HUDEP-2 (cell line): ENCODE data around the gene PGGHG.

Source experiments
- DNase-seq, 76 experiments: peaks; one replicate each; lab custom pipeline; 2025; ENCODE audit not compliant: unreplicated experiment in 76 of 76; lab: John Stamatoyannopoulos, UW

PGGHG gene

DNA sequence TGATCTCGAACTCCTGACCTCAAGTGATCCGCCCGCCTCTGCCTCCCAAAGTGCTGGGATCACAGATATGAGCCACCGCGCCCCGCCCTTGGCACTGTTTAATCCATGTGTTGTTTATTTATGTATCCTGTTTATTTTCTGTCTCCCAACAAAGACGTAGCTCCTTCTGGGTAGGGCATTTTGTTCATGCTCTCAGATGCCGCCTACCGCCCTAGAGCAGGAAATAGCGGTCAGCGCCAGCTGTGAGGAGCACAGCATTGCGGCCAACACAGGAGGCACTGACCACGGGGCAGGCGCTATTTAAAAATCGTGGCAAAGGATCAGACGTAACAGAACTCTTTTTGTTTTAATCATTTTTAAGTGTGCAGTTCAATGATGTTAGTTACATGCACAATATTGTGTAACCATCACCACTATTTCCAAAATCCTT, 20.2 kb upstream of the PGGHG start:
- DNase-seq = peak in 56 of 76 experiments; percentile 7 to 75 (median 46)

DNA sequence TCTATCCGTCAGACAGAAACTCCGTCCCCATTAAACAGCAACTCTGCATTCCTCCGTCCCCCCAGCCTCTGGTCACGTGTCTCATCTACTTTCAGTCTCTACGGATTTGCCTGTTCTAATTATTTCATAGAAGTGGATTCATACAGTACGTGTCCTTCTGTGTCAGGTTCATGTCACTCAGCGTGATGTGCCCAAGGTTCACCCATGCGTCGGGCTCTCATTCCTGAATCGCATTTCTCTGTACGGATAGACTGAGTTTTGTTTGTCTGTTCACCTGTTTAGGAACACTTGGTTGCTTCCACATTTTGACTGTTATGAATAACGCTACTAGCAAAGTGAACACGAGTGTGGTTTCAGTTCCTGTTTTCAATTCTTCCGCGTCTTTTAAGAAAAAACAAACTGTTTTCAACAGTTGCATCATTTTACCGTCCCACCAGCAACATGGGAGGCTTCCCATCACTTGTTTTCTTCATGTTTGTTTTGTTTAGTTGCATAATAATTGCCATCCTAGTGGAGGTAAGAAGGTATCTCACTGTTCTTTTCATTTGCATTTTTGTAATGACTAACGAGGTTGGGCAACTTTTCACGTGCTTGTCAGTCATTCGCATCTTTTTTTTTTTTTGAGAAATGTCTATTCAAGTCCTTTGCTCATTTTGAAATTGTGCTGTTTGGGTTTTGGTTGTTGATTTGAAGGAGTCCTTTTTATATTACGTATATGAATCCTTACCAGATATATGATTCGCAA, 19.6 kb upstream of the PGGHG start:
- peak in 25 of 76 experiments; percentile 14 to 67 (median 41) for DNase-seq

DNA sequence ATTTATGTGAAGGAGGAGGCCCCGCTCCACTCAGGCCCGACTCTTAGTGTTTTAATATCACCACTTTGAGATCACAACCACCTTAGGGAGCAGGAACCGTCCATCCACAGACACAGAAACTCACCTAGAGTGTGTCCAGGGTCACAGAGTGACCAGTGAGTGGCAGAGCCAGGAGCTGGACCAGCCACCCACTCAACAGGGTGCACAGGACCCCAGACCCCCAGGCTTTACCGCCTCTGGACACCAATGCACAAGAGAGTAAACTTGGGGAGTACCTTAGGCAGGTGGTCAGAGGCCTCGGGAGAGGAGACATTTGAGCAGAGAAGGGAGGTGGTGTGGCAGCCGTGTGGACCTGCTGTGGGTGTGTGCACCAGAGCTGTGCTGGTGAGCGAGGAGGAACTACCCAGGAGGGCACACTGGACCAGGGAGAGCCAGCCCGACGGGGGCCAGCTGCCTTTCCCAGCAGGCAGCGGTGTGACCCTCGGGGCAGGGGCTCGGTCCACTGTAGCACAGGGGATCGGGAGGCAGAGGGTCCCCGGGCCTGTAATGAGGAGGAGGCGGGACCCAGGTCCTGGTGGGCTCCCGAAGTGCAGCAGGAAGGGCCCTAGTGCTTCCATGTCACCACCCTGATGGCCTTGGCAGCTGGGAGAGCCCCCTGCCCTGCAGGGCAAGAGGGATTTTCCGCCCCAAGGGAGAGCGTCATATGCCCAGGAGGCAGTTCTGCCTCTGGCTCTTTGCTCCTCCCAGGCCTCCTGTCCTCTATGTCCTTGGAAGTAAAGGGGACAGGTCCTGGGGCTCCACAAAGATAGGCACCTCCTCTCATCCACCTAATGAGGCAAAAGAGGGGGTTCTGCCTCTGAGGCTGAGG, 18.2 kb upstream of the PGGHG start:
- no peak for DNase-seq

DNA sequence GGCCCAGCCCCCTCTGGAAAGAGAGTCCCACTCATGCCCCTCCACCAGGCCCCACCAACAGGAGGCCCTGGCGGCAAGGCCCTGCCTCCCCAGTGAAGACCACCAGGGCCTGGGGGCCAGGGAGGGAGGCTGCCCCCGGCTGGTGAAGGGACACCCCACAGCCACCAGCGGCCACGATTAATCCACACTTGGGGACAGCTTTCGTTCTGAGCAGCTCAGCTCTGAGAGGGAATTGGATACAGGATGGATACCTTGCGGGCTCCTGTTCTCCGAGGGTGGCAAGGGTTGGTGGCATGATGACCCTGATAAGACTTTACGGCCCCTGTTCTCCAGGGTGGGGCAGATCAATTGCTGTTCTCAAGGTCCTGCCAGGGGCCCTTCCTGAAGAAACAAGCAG, 17.6 kb upstream of the PGGHG start:
- DNase-seq = no peak

DNA sequence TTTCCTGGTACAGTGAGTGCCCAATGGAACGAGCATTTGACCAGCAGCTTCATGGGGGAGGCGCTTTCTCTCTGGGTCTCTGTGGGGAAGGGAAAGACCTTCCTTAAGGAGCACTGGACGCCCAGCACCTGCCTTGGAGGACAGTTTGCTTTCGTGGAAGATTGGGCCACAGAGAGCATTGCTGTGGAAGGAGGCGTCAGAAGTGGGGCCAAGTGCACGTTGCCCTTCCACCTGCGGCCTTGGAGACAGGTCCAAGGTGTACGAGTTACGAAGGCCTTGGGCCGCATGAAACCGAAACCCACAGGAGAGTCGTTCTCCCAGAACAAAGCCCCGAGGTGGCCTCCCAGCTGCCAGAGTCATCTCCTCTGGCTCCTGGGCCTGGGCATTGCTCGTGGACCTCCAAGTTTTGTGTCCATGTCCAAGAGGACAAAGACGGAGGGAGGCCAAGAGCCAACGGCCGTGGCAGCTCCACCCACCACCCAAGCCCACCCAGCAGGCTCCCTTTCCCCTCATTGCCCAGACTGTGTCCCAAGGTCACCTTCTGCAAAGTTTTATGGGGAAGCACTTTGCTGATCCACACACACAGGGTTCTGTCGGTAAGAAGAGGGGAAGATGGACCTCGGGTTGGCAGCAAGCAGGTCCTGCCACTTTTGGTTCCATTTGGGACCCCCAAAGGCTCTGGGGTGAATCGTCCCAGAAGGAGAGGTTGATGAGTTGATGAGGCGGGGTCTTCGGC, 16.6 kb upstream of the PGGHG start:
- no peak for DNase-seq

DNA sequence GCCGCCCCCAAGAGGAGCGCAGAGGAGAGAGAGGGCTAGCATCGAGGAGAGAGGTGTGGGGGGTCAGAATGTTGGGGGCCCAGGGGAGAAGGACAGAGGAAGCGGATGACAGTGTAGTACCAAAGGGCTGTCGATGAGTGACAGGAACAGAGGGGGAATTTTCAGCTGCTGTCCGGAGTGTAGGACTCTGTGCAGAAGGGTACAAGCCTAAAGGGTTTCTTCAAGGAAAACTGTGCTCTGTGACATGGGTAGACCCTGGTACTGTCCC, 16.1 kb upstream of the PGGHG start:
- no peak for DNase-seq

DNA sequence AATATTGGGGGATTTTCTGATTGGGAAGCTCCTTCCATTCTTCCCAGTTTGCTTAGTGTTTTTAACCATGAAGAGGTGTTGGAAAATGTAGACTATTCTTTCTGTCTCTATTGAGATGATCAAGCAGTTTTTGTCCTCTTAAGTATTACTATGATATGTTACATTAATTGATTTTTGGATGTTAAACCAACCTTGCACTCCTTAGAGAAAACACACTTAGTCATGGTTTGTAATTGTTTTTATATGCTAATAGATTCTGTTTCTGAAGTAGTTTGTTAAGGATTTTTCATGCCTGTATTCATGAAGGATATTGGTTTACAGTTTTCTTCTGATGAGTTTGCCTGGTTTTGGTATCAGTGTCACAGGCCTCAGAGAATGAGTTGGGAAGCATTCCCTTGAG, 12.7 kb upstream of the PGGHG start:
- no peak for DNase-seq

DNA sequence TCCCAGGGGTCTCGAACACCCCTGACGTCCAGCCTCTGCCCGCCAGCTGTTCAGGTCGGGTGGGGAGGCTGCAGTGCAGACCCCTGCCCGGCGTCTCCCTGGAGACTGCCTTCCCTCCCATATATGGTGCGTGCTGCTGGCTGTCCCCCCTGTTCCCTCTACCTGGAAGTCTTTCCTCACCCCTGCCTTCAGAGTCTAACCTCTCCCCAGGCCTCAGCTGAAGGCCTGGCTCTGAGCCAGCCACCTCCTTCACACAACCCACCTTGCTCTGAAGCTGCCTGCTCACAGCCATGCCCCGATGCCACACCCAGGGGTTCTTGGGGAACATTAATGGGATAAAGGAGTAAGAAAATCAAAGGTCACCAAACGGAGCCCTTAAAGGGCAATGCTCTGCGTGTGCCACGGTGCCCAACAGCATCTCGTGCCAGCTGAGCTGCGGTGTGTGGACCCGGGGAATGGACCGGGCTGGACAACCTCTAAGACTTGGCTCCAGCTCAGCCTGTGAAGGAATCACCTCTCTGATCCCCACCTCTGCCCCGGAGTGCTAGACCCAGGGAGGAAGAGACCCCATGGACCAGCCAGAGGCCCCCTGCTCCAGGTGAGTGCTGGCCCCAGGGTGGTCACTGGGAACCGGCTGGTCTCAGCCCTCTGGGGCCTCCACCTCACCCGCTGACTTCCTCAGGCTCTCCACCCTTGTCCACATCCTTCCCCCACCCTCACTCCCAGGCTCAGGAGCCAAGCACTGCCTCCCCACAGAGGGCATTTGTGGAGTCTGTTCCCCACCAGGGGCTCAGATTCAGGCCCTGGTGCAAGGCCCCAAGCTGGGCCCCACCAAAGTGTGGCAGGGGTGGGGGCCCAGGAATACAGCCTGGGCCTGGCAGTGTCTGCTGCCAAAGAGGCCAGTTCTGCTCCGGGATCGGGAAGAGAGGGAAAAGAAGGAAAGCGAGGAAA, 10.7 kb upstream of the PGGHG start, which contains the start of gene NLRP6:
NLRP6 (plus strand) TSS at position 407 of the 951 bp plus-strand sequence; CDS start at position 570, 163 bp downstream.
- no peak for DNase-seq

DNA sequence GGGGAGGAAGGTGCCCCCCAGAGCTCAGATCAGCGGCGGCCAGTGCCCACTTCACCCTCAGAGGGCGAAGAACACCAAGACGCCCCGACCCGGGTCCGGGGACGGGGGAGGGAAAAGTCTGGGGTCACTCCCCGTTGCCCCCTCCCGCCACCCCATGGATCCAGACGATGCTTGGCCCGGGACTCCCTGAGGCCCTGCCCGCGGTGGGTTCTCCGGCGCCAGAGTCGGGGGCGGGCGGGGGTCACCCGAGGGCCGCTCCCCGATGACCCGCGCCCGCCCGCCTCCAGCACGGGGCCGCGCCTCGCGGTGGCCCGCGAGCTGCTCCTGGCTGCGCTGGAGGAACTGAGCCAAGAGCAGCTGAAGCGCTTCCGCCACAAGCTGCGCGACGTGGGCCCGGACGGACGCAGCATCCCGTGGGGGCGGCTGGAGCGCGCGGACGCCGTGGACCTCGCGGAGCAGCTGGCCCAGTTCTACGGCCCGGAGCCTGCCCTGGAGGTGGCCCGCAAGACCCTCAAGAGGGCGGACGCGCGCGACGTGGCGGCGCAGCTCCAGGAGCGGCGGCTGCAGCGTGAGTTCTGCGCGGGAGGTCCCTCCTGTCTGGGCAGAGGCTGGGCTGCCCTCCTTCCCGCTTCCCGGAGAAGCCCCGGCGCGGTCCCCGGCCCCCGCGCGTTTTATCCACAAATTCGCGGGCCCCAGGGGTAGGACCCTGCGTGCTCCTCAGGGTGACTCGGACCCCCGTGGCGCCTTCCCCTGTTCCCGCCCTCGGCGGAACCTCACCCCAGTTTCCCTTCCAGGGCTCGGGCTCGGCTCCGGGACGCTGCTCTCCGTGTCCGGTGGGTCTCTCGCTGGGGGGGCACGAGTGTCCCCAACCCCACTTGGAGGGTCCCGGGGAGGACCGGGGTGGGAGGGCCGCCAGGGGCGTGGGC, 9.6 kb upstream of the PGGHG start:
- no peak for DNase-seq

DNA sequence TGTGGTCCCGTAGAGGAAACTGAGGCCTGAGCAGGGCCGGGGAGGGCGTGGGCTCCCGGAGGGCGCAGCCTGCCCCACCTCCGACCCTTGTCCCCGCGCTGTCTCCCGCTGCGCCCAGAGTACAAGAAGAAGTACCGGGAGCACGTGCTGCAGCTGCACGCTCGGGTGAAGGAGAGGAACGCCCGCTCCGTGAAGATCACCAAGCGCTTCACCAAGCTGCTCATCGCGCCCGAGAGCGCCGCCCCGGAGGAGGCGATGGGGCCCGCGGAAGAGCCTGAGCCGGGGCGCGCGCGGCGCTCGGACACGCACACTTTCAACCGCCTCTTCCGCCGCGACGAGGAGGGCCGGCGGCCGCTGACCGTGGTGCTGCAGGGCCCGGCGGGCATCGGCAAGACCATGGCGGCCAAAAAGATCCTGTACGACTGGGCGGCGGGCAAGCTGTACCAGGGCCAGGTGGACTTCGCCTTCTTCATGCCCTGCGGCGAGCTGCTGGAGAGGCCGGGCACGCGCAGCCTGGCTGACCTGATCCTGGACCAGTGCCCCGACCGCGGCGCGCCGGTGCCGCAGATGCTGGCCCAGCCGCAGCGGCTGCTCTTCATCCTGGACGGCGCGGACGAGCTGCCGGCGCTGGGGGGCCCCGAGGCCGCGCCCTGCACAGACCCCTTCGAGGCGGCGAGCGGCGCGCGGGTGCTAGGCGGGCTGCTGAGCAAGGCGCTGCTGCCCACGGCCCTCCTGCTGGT, 8.8 kb upstream of the PGGHG start:
- no peak for DNase-seq

DNA sequence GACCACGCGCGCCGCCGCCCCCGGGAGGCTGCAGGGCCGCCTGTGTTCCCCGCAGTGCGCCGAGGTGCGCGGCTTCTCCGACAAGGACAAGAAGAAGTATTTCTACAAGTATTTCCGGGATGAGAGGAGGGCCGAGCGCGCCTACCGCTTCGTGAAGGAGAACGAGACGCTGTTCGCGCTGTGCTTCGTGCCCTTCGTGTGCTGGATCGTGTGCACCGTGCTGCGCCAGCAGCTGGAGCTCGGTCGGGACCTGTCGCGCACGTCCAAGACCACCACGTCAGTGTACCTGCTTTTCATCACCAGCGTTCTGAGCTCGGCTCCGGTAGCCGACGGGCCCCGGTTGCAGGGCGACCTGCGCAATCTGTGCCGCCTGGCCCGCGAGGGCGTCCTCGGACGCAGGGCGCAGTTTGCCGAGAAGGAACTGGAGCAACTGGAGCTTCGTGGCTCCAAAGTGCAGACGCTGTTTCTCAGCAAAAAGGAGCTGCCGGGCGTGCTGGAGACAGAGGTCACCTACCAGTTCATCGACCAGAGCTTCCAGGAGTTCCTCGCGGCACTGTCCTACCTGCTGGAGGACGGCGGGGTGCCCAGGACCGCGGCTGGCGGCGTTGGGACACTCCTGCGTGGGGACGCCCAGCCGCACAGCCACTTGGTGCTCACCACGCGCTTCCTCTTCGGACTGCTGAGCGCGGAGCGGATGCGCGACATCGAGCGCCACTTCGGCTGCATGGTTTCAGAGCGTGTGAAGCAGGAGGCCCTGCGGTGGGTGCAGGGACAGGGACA, 8.0 kb upstream of the PGGHG start:
- no peak for DNase-seq

DNA sequence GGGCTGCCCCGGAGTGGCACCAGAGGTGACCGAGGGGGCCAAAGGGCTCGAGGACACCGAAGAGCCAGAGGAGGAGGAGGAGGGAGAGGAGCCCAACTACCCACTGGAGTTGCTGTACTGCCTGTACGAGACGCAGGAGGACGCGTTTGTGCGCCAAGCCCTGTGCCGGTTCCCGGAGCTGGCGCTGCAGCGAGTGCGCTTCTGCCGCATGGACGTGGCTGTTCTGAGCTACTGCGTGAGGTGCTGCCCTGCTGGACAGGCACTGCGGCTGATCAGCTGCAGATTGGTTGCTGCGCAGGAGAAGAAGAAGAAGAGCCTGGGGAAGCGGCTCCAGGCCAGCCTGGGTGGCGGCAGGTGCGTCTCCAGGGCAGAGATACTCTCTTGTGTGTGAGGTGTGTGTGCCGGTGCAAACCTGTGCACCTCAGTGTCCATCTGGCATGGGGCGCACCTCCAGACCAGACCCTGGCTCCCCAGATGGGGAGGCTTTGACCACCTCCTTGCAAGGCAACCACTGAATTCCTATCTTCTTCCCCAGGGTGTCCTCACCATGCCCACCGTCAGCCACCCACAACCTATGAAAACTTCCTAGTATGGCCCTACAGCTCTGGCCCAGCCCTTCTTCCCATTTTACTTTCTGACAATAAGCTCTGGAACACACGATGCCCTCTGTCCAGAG, 7.3 kb upstream of the PGGHG start:
- DNase-seq = no peak

DNA sequence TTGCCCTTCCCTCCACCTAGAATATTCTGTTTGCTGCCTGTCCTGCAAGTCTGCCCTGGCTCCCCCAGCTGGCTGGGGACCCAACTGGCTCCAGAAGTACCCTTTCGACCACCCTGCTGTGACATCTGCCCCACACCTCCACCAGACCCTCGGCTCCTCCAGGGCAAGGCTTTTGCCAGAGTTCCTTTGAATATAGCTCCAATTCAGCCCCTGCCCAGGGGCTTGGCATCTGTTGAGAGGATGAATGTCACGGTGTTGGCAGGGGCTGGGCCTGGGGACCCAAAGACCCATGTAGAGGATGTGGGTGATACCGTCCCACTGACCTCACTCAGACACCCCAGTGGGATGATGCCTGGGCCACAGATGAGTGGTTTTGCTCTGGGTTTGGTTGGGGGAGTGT, 6.8 kb upstream of the PGGHG start:
- no peak for DNase-seq

DNA sequence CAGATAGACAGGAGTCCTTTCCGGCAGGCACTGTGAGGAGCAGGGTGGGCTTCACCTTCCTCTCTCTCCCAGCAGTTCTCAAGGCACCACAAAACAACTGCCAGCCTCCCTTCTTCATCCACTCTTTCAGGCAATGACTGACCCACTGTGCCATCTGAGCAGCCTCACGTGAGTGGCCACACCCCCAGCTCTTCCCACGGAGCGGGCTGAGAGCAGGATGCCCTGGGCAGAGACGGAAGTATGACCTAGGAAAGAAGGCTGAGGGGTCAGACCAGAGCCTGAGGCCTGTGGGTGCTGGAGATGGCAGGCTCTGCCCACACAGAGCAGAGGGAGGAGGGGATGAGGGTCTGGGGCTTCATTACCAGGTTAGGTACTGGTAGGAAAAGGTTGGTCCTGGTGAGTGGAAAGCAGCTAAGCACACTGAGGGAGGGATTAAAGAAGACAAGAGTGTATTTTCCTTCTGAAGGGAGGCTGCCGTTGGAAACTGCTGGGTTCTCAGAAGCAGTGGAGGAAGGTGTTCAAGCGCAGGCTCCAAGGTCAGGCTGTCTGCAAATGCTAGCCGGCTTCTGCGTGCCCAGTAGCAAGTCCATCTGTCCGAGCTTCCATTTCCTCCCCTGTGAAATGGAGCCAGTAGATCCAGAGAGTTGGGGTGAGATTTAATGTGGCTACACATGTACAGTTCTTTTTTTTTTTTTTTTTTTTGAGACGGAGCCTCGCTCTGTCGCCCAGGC, 6.1 kb upstream of the PGGHG start:
- DNase-seq = no peak

DNA sequence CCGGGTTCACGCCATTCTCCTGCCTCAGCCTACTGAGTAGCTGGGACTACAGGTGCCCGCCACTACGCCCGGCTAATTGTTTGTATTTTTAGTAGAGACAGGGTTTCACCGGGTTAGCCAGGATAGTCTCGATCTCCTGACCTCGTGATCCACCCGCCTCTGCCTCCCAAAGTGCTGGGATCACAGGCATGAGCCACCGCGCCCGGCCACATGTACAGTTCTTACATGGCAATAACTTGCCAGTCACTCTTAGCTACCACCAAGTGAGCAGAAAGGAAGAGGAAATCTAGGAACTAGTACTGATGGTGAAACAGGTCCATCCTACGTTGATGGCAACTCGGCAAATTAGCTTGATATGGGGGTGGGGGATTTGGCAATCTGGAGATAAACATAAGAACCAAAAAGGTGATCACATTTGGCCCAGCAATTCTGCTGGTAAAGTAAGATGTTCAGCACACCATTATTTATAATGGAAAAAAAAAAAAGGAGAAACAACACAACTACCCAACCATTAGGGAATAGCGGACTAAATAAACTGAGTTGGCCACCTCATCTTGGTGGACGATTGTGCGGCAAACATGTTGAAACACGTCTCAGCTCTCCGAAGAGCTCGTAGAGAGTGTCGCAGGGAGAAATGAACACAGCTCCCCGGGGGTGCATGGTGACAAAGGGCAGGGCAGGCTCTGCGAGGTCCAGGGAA, 5.4 kb upstream of the PGGHG start:
- no peak for DNase-seq
